ENCODE results near the gene ETDA. TPM values are rescaled to one million over a fixed set of nuclear protein-coding genes. Genes with fewer than 3 reads are reported as not detected.
"Not testable (repeated sequence)": the region's sequence is repeated elsewhere in the genome, so short reads cannot be mapped to it uniquely, and the experiment has no call there.

The ETDA gene
- not detected for total RNA-seq
- long read RNA-seq, result 0 reads

DNA sequence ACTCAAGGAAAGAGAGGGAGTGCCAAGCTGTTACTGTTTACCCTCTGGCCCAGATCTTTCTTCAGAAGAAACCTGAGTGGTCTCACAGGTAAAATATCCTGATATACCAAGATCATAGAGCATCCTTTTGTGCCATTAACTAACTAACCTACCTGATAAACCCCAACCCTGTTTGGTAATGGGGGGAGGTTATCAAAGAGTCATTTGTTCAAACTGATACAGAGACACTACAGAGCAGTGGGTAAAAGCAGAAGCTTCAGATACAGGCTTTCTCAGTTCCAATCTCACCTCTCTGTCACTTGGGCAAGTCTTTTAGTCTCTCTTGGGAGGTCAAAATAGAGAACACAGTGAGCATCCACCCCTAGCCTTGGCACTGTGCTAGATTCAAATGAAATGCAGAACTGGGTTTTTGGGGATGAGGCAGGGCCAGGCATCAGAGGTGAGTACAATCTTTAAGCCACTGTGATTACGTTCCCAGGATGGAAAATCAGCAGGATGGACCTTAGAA is at the start of gene ETDA:
Gene ETDA (plus strand): TSS at position 51 of the 508 bp plus-strand sequence. CDS start 1,216 bp downstream, outside the sequence.
- DNase-seq; intact Hi-C loops (cut with DNase I, micrococcal nuclease); ATAC-seq: not testable (repeated sequence)

DNA sequence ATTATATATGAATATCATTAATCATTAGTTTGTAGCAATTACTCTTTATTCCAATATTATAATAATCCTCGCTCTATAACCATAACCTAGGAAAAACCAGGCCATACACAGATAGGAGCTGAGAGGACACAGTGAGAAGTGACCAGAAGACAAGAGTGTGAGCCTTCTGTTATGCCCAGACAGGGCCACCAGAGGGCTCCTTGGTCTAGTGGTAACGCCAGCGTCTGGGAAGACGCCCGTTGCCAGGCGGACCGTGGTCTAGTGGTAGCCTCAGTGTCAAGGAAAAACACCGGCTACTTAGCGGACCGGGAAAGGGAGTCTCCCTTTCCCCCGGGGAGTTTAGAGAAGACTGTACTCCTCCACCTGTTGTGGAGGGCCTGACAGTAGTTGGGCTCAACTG is 45.4 kb upstream of the ETDA start:
- DNase-seq, result peak in 1 of 2 donors; percentile 26
- ATAC-seq; intact Hi-C loops (cut with DNase I, micrococcal nuclease): not testable (repeated sequence)

DNA sequence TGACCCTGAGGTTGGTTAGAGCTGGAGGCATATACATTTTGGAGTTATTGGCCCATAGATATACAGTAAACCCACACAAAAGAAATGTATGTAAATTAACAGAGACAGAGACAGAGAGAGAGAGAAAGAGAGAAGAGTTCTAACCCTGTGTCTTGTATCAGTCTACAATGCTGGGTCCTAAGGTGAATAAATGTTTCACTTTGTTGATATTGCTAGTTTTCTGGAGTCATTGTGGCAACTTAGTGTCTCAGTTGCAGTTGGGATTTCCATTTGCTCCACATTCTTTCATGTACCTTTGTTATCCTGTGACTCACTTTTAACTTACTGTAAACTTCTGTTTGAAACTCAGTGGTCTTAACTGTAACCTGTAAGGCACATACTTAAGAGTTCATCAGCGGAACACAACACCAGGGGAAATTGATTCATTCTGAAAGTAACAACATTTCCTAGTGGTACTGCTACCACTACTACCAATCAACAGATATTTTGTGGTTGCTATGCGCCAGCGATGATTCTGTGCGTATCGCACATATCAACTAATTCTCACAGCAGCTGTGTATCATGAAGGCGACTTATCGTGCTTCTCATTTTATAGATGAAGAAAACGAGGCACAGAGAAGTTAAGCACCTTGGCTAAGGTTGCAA is 38.5 kb upstream of the ETDA start:
- intact Hi-C loops (cut with DNase I, micrococcal nuclease), result no loop called here
- no peak for DNase-seq
- ATAC-seq, result no peak

DNA sequence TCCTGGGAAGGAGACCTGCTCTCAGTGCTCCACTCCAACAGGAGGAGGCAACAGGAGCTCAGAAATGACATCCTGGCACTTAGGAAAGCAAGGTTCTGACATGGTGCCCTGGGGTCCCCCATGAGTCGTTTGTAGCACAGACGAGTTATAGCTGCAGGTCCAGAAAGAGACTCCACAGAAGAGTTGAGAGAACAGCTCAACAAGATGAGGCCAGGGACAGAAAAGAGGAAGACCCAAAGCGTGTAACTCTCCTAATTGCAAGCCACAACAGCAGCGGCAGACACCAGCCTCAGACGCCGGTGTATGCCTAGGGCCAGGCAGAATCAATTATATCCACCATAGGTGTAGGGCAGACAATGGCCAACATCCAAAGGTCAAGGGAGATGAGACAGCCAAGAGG is 5.9 kb upstream of the ETDA start:
- DNase-seq; ATAC-seq; intact Hi-C loops (cut with DNase I, micrococcal nuclease): not testable (repeated sequence)

DNA sequence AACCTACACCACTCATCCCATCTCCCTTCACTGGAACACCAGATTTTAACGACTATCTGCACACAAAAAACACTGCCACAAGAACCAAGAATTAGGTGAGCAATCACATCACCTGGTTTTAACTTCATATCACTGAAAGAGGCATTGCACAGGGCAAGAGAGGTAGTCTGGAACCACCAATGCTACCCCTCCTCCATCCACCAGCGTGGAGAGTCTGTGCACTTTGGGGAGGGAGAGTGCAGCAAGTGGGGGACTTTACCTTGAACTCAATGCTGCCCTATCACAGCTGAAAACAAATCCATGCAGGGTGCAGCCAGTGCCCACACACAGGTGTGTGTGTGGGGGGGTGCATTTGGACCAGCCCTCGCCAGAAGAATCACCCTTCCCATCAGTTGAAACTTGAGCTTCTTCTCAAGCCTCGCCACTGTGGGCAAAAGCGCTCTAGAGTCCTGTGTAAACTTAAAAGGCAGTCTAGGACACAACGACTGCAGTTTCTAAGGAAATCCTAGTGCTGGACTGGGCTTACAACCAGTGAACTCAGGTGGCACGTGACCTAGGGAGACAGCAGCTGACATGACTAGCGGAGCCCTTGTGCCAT is 4.3 kb downstream of the ETDA start:
- ATAC-seq; DNase-seq; intact Hi-C loops (cut with DNase I, micrococcal nuclease): not testable (repeated sequence)

DNA sequence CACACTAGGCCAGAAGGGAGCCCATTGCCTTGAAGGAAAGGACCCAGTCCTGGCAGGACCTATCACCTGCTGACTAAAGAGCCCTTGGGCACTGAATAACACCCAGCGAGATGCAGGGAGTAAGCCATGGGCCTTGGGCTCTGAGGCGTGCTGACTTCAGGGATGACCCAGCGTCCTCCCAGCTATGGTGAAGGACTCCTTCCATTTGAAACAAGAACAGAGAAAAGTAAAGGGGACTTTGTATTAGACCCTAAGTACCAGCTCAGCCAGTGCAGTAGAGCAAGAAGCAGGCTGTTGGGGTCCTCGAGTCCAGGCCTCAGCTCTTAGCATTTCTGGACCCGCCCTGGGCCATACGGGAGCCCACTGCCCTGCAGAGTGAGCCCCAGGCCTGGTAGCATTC is 5.1 kb downstream of the ETDA start:
- intact Hi-C loops (cut with DNase I, micrococcal nuclease), result no loop called here
- DNase-seq (no peak), ATAC-seq (no peak)

DNA sequence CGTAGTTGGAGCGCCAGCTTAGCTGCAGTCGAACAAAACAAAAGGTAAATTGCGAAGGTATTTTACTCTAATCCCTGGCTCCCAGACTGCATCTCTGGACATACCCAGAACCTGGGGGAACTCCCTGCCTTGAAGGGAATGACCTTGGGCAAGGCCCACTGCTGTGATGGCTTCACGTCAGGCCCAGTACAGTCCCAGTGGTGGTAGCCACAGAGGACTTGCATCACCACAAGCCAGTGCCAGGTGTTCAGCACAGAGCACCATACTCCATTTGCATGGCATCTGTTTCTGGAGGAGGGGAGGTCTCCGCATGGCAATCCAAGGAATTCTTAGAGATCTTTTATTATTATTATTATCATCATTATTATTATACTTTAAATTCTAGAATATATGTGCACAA is 5.6 kb downstream of the ETDA start:
- intact Hi-C loops (cut with DNase I, micrococcal nuclease), result no loop called here
- DNase-seq (no peak), ATAC-seq (no peak)

DNA sequence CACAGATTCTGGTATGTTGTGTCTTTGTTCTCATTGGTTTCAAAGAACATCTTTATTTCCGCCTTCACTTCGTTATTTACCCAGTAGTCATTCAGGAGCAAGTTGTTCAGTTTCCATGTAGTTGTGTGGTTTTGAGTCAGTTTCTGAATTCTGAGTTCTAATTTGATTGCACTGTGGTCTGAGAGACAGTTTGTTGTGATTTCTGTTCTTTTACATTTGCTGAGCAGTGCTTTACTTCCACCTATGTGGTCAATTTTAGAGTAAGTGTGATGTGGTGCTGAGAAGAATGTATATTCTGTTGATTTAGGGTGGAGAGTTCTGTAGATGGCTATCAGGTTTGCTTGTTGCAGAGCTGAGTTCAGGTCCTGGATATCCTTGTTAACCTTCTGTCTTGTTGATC is 9.1 kb downstream of the ETDA start:
- not testable (repeated sequence) for DNase-seq, ATAC-seq

DNA sequence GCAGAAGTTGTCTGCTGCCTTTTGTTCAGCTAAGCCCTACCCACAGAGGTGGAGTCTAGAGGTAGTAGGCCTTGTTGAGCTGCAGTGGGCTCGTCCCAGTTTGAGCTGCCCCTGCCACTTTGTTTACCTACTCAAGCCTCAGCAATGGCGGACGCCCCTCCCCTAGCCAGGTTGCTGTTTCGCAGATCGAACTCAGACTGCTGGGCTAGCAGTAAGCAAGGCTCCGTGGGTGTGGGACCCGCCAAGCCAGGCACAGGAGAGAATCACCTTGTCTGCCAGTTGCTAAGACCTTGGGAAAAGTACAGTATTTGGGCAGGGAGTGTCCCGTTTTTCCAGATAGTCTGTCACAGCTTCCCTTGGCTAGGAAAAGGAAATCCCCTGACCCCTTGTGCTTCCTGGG is 11.5 kb downstream of the ETDA start:
- intact Hi-C loops (cut with DNase I, micrococcal nuclease); ATAC-seq; DNase-seq: not testable (repeated sequence)

More for the DNA sequence above, 9.1 kb downstream of the ETDA start:
- intact Hi-C loops (cut with DNase I, micrococcal nuclease), result not testable (repeated sequence)

DNA sequence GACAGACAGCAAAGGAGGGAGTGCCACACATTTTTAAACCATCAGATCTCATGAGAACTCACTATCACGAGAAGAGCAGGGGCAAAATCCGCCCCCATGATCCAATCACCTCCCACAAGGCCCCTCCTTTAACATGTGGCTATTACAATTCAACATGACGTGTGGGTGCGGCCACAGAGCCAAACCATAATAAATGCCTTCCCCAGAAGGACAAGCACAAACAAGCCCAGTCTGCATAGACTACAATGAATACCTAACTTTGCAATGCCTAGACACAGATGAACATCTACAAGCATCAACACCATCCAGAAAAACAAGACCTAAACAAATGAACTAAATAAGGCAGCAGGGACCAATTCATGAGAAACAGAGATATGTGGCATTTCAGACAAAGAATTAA is 12.3 kb downstream of the ETDA start:
- ATAC-seq (no peak), DNase-seq (no peak)
- intact Hi-C loops (cut with DNase I, micrococcal nuclease), result no loop called here

DNA sequence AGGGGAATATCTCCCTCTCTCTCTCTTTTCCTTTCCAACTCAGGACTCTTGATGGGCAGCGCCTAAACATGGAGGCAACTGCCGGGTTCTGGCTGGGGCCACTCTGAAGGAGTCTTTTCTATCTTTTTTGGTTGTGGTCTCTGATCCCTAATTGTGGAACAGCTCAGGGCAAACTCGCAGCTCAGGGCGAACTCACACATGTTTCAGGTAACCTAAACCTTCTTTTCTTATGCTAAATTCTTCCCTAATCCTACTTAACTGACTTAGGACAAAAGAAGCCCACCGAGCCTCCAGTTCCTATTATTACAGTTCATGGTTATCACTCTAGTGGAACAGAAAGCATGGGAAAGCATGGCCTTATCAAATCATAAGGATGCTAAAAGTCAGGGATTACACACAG is 21.3 kb downstream of the ETDA start:
- intact Hi-C loops (cut with DNase I, micrococcal nuclease), result no loop called here
- ATAC-seq, result no peak
- no peak for DNase-seq

DNA sequence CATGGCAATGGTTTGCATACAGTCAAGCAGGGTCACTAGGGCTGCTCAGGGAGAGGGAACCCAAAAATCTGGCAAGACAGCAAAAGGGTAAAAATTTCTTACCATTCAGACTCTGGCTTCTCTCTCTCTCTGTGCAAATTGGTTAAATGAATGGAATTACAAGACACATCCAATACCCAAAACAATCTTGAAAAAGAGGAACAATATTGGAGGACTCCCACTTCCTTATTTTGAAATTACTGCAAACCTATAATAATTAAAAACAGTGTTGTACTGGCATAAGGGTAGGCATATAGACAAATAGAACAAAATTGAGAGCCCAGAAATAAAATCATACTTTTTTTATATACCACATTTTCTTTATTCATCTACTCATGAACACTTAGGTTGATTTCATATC is 24.1 kb downstream of the ETDA start:
- intact Hi-C loops (cut with DNase I, micrococcal nuclease), result no loop called here
- no peak for ATAC-seq
- DNase-seq, result no peak

DNA sequence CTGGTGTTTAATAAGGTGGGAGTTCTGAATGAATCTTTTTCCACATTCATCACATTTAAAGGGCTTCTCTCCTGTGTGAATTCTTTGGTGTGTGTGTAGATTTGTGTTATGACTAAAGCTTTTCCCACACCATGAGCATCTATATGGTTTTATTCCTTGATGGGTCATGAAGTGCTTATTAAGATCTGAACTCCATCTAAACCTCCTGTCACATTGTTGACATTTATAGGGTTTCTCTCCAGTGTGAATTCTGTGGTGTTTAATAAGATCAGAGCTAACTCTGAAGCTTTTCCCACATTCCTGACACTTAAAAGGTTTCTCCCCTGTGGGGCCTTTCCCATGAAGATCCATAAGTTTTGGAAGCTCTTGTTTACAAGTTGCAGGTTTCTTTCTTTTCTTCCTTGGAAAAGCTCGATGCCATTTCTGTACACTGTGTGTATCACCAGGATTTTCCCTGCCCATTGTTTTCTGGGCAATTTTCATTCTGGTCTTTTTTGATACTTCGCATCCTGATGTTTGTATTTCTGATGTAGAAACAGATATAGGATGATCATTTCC is 35.5 kb downstream of the ETDA start:
- ATAC-seq (no peak), DNase-seq (no peak)
- intact Hi-C loops (cut with DNase I, micrococcal nuclease), result no loop called here

DNA sequence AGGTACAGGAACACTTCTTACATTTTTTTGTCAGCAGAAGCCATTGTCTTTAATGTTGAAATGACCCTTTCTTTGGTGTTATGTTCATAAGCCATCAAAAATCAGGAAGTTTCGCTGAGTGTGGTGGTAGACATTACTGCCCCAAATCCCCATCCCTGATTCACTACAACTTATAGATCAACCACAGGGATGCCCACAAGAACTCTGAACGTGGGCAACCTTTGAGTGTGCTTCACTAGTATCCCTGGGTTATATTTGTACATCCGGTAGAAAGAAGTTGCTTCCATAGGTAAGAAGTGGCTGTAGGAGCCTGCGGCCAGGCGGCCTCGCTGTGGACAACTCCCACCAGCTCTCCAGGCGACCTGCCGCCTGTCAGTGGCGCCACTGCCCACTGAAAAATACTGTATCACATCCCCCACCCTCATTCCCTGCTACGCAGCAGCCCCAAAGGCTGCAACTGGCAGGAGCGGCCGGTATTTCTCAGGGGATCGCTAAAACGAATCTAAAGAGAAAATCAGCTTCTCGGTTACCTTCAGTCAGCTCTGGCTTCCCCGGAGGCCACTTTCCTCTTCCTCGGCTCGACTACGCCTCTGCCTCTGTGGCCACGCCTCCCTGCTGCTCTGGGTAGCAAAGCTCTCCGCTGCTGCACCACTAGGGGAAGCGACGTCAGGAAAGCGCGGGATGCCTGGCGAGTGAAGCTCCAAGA is 43.5 kb downstream of the ETDA start:
- ATAC-seq, result no peak
- peak in 1 of 2 donors; percentile 39 for DNase-seq
- intact Hi-C loops (cut with DNase I, micrococcal nuclease), result no loop called here

DNA sequence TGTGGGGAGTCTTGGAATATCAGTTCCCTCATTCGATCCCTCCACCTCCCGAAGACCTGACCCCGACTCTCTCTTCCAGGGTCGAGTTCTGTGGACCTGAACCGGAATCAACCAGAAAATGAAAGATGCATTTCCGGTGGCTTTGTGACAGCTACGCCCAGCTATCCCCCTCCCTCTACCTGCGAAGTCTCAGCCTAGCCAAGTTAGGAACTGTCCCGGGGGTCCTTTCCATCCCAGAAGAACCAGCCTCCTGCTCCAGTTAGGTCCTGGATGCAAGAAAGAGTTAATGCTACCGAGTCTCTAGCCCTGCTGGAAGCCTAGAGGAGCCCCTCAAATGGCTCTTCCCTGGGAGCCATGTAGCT is 44.1 kb downstream of the ETDA start:
- DNase-seq, result no peak
- no peak for ATAC-seq
- intact Hi-C loops (cut with DNase I, micrococcal nuclease), result no loop called here

DNA sequence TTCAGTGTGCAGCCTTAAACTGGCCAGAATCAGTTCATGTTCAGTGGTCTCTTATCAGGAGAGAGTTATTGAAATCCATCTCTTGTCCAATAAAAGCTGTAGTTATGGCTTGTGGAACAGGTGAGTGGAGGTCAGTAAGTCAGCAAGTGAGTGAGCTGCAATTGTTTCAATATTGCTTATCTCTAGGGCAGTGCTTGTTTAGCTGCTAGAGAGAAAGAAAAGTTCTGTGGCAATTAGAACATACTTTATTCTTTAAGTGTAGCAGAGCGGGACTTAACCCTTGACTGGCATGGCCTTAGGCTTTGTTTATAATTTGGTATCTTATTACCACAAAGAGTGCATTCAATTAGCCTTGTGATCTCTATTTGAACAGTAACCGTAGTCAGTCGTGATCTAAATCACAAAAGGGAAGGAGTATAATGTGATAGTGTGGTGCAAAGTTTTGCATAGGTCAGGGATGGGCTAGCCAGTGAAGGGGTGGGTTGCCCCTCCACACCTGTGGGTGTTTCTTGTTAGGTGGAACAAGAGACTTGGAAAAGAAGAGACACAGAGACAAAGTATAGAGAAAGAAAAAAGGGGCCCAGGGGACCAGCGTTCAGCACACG is 50.5 kb downstream of the ETDA start:
- intact Hi-C loops (cut with DNase I, micrococcal nuclease), result no loop called here
- ATAC-seq, result no peak

More for the DNA sequence above, 50.5 kb downstream of the ETDA start:
- no peak for DNase-seq
